ENCODE results near the gene IGSF1.

- TF ChIP-seq CTCF (IDR thresholded peaks at IDR 0.05) (no peak), TCF7L2 (IDR thresholded peaks at IDR 0.05; ENCODE audit: low read depth, low read length) (no peak), POLR2AphosphoS5 (IDR thresholded peaks at IDR 0.05; ENCODE audit: low read depth, low read length) (no peak), REST (IDR thresholded peaks at IDR 0.05; ENCODE audit: insufficient read depth in 1 of 2, low read depth in 2 of 2, low read length in 1 of 2) (no peak), SIN3A (IDR thresholded peaks at IDR 0.05; ENCODE audit: borderline replicate concordance, insufficient read depth, low read depth, low read length) (no peak)
These were observed 25.1 kb downstream of the IGSF1 start for GRCh38 chrX:131264053-131264452.

Measured in Panc1 (cell line).